ENCODE measurements around the gene CPNE8.

DNA sequence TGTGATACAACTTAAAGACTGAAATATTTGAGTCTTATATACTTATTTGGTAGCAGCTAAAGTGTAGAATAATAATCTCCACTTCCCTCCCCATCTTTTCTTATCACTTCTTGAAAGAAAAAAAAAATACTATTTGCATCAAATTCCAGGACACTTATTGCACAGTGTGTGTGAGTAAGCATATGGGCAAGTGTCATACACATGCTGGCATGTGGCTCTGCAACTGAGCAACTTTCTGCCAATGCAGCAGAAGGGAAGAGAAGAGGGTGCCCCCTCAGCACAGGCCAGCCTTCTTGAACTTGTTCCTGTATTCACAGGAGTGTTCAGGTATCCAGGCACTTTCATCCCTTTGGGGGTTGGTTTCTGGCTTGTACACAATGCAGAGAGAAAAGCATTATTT is 145.8 kb downstream of the CPNE8 start:
- TF ChIP-seq, protein P1, sequence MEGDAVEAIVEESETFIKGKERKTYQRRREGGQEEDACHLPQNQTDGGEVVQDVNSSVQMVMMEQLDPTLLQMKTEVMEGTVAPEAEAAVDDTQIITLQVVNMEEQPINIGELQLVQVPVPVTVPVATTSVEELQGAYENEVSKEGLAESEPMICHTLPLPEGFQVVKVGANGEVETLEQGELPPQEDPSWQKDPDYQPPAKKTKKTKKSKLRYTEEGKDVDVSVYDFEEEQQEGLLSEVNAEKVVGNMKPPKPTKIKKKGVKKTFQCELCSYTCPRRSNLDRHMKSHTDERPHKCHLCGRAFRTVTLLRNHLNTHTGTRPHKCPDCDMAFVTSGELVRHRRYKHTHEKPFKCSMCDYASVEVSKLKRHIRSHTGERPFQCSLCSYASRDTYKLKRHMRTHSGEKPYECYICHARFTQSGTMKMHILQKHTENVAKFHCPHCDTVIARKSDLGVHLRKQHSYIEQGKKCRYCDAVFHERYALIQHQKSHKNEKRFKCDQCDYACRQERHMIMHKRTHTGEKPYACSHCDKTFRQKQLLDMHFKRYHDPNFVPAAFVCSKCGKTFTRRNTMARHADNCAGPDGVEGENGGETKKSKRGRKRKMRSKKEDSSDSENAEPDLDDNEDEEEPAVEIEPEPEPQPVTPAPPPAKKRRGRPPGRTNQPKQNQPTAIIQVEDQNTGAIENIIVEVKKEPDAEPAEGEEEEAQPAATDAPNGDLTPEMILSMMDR (conservative IDR thresholded peaks at IDR 0.05 in 1 of 2, IDR thresholded peaks at IDR 0.05 in 1 of 2; ENCODE audit: extremely low read depth in 1 of 2, insufficient read depth in 1 of 2, low read depth in 1 of 2, low read length in 2 of 2), result no peak
- no peak for TF ChIP-seq EZH2 (IDR thresholded peaks at IDR 0.05; ENCODE audit: borderline replicate concordance, low read length)
